ENCODE data around the gene SRRM3.

DNA sequence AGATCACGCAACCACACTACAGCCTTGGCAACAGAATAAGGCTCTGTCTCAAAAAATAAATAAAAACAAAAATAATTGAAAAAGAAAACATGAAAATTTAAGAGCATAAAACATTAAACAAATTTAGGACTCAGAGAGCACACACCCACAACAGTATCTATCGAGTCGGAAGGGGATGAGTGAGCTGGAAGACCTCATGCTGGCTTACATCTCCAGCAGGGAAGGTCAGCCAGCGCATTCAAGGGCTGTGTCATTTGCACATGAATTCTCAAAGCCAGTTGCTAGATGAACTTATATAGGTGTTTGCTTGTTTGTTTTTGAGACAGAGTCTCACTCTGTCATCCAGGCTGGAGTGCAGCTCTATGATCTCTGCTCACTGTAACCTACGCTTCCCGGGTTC lies 50.3 kb downstream of the SRRM3 start:
- TF ChIP-seq, protein P1, sequence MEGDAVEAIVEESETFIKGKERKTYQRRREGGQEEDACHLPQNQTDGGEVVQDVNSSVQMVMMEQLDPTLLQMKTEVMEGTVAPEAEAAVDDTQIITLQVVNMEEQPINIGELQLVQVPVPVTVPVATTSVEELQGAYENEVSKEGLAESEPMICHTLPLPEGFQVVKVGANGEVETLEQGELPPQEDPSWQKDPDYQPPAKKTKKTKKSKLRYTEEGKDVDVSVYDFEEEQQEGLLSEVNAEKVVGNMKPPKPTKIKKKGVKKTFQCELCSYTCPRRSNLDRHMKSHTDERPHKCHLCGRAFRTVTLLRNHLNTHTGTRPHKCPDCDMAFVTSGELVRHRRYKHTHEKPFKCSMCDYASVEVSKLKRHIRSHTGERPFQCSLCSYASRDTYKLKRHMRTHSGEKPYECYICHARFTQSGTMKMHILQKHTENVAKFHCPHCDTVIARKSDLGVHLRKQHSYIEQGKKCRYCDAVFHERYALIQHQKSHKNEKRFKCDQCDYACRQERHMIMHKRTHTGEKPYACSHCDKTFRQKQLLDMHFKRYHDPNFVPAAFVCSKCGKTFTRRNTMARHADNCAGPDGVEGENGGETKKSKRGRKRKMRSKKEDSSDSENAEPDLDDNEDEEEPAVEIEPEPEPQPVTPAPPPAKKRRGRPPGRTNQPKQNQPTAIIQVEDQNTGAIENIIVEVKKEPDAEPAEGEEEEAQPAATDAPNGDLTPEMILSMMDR (IDR thresholded peaks at IDR 0.05): no peak
- no peak for TF ChIP-seq POLR2A (IDR thresholded peaks at IDR 0.05)
